GM18873 (cell line): ENCODE results near the gene ZNF28.
"Not testable (repeated sequence)": the region's sequence is repeated elsewhere in the genome, so short reads cannot be mapped to it uniquely, and the experiment has no call there.

Source experiments
- ATAC-seq: cut with Tn5 transposase; IDR thresholded peaks from one replicate; pipeline ENCODE4 v1.9.1; 2021; ENCODE audit warnings: mild to moderate bottlenecking, moderate library complexity, moderate number of reproducible peaks; ENCODE audit not compliant: unreplicated experiment, low FRiP score

Gene ZNF28

GRCh38 chr19:52782864-52783263 is 38.6 kb downstream of the ZNF28 start:
- not testable (repeated sequence) for ATAC-seq

- ATAC-seq: no peak
Observed at GRCh38 chr19:52778811-52779210, 42.6 kb downstream of the ZNF28 start.

DNA sequence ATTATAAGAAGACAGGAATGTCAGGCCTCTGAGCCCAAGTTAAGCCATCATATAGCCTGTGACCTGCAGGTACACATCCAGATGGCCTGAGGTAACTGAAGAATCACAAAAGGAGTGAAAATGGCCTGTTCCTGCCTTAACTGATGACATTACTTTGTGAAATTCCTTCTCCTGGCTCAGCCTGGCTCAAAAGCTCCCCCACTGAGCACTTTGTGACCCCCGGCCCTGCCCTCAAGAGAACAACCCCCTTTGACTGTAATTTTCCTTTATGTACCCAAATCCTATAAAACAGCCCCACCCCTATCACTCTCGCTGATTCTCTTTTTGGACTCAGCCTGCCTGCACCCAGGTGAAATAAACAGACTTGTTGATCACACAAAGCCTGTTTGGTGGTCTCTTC is 65.0 kb downstream of the ZNF28 start:
- ATAC-seq: not testable (repeated sequence)

DNA sequence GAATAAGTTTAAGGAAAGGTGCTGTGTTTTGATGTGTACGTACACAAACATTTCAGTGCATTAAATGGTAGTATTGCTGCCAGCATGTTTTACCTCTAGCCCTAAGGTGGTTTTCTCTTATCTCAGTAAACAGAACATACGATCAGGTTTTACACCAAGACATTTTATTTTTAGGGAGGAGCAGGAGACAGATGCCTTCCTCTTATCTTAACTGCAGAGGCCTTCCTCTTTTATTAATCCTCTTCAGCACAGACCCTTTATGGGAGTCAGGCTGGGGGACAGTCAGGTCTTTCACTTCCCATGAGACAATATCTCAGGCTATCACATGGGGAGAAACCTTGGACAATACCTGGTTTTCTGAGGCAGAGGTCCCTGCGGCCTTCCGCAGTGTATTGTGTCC is 71.7 kb downstream of the ZNF28 start:
- no peak for ATAC-seq

DNA sequence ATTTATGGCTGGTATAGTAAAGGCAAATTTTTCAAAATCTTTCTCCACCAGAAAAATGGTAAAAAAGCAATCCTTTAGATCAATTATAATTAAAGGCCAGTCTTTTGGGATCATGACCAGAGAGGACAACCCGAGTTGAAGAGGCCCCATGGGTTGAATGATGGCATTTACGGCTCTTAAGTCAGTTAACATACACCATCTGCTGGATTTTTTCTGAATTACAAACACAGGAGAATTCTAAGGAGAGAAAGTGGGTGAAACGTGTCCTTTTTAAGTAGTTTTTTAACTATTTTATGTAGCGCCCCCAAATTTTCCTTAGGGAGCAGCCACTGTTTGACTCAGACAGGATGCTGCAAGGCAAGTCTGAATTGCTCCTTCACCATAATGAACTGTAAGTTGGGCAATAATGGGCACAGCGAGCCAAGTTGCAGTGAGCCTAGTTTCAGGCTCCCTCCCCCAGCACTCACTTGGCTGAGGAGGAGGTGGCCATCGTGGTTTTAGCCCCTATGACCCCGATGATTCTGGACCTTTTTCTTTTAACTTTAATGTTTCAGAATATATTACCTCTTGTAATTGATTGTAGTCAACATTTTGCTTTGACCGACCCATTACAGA is 73.0 kb downstream of the ZNF28 start:
- no peak for ATAC-seq
